Thoracic aorta (tissue), 2 donors: ENCODE results near the gene NPW. TPM values are rescaled to one million over a fixed set of nuclear protein-coding genes. Genes with fewer than 3 reads are reported as not detected.

Experiments used
- ATAC-seq: fragments of 150-250 bp; one replicate; pipeline ENCODE4 v1.8.0; 2017; ENCODE audit warnings: low read depth; ENCODE audit not compliant: insufficient number of reproducible peaks, low FRiP score
- DNase-seq: peaks from one replicate; pipeline ENCODE4 v3.0.0-alpha.2; 2020; ENCODE audit warnings: low spot score
- H3K27ac ChIP-seq, 2 donors: fragments of 200-600 bp; sonication (generic); 1 replicate in 1 of 2; 2 replicates in 1 of 2; pipeline ENCODE4 v1.5.1; 2016; ENCODE audit warnings: mild to moderate bottlenecking in 2 of 2, moderate library complexity in 2 of 2
- H3K27me3 ChIP-seq: fragments of 200-600 bp; sonication (generic); replicated peaks from 2 replicates; pipeline ENCODE4 v1.6.0; 2016; ENCODE audit warnings: mild to moderate bottlenecking; ENCODE audit not compliant: insufficient read depth
- H3K36me3 ChIP-seq: fragments of 200-600 bp; sonication (generic); one replicate; pipeline ENCODE4 v1.5.1; 2016
- H3K4me1 ChIP-seq, 2 donors: fragments of 200-600 bp; sonication (generic); 1 replicate in 1 of 2; 2 replicates in 1 of 2; pipeline versions ENCODE4 v1.5.1 to v1.6.0; 2016; ENCODE audit warnings: low read depth in 2 of 2, mild to moderate bottlenecking in 1 of 2; ENCODE audit not compliant: control insufficient read depth in 1 of 2
- H3K4me3 ChIP-seq: fragments of 200-600 bp; sonication (generic); 2 replicates; pipeline ENCODE4 v1.5.1; 2016; ENCODE audit warnings: mild to moderate bottlenecking
- H3K9me3 ChIP-seq: fragments of 200-600 bp; sonication (generic); 2 replicates; pipeline ENCODE4 v1.5.1; 2016
- CTCF ChIP-seq: fragments of 200-600 bp; sonication (generic); IDR thresholded peaks from one replicate; pipeline ENCODE4 v1.5.1; 2019; ENCODE audit warnings: antibody characterized with exemption
- total RNA-seq, 2 donors: library from RNA; depleted of rRNA; stranded (reverse); fragments of >200 nt; gene quantifications; one replicate each; pipeline versions ENCODE4 v1.1.0 to v1.2.3, GENCODE V29; 2016

NPW gene
- total RNA-seq, 2 donors from 2014 or later, result not detected

GRCh38 chr16:2038382-2039231 is 19.0 kb downstream of the NPW start:
- DNase-seq (no peak), ATAC-seq (no peak)
- Histone ChIP-seq H3K4me1 (peaks cover 26 to 46% of the 10 kb centered on the region in 2 donors), H3K36me3 (peaks cover 16% of the 10 kb centered on the region), H3K9me3 (no peaks in the 10 kb centered on the region), H3K4me3 (no peak overlapping the region), H3K27me3 (no peaks in the 10 kb centered on the region), H3K27ac (peak overlapping the region; percentile 47 to 94)
- no peak for TF ChIP-seq CTCF

DNA sequence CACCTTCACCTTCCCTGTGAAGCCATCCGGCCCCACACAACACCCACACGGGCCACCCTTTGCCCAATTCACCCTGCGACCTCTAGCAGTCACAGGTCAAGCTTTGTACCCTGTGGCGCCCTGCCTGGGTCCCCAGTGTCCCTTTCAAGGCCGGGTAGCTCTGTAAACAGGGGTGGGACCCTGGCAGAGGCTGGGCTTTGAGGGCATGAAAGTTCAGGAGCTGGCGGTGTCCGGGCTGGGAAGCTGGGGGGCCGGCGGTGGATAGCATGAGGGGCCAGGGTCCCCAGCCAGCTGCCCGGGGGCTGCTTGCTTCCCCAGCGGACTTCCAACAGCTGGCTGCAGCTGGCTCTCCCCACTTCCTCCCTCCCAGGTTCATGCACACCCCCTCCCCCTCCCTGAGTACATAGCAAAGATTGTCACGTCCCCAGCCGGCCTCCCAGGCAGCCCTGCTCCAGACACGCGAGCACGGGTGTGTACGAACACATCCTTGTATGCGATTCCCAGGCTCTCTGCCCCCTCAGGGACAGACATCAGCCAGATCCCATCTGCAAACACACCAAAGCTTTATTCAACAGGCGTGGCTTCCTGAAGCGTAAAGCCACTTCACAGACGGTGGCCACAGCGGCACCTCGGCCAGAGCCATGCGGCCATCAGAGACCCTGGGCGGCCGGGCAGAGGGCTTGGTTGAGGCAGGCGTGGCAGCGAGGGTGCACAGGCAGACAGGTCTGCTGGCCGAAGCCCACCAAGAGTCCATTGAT is 19.9 kb downstream of the NPW start:
- Histone ChIP-seq H3K4me1 (peaks cover 23 to 49% of the 10 kb centered on the region in 2 donors), H3K36me3 (peaks cover 16% of the 10 kb centered on the region), H3K4me3 (no peak overlapping the region), H3K9me3 (no peaks in the 10 kb centered on the region), H3K27me3 (no peaks in the 10 kb centered on the region), H3K27ac (peak overlapping the region; percentile 36 to 47)
- no peak for TF ChIP-seq CTCF
- DNase-seq (no peak), ATAC-seq (no peak)

DNA sequence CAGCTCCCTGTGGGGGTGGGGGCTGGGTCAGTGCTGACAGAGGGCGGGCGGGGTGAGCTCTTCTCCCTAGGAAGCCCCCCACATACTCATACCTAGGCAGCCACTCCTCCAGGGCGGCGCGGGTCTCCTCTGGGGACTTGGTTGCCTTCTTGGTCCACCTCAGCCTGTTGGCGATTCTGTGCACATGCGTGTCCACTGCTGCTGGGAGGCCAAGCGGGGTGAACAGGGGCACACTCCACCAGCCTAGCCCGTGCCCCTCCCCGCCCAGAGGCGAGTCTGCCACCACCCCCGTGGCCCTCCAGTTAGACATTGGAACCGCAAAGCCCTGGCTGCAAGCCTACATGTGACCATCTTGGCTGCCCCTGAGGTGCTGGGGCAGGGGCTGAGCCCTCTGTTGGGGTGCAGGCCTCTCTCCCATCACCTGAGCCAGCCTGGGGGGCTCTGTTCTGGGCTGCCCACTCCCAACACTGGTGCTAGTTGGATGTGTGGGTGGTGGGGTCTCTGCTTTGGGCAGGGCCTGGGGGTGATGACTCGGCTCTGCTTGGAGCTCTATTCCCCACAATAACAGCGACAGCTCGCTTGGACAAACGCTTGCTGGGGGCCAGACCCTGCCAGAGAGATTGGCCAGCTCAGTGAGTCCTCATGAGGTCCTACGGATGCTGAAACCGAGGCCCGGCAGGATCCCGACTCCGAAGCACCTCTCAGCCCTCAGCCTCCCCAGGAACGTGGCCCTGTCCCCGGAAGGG is 20.6 kb downstream of the NPW start:
- no peak for TF ChIP-seq CTCF
- H3K9me3 ChIP-seq, result no peaks in the 10 kb centered on the region
- DNase-seq (no peak), ATAC-seq (no peak)
- H3K27ac ChIP-seq, result no peak overlapping the region
- H3K36me3 ChIP-seq, result peaks cover 16% of the 10 kb centered on the region
- no peaks in the 10 kb centered on the region for H3K27me3 ChIP-seq
- H3K4me1 ChIP-seq, result peaks cover 17 to 44% of the 10 kb centered on the region in 2 donors
- no peak overlapping the region for H3K4me3 ChIP-seq

DNA sequence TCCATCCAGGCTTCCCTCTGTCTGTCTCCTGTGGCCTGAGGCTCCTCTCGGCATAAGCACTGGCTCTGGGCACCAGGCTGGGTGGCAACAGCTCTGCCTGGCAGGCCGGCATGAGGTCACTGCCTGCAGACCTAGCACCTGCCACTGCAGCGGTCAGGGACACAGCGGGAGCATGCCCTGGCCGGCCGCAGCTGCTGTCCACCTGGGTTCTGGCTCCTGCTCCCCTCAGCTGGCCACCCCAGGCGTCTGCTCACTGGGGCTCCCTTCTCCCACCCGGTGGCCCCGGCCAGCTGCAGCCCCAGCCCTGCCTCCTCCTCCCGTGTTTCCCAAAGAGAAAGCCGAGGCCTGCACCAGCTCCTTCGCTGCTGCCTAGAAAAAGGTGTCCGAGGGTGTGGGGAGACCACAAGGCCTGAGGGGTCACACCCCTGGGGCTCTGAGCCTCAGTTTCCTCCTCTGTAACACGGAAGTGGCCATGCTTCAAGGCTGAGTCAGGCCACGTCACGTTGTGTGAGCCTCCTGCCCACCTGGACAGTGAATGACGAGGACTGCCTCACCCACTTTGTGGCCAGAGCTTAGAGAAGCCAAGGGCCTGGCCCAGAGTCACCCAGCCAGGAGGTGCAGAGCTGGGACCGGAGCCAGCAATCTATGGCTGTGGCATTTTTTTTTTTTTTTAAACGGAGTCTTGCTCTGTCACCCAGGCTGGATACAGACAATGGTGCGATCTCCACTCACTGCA is 21.4 kb downstream of the NPW start:
- Histone ChIP-seq H3K27me3 (no peaks in the 10 kb centered on the region), H3K9me3 (no peaks in the 10 kb centered on the region), H3K4me3 (no peak overlapping the region), H3K36me3 (peaks cover 16% of the 10 kb centered on the region), H3K4me1 (peaks cover 14 to 40% of the 10 kb centered on the region in 2 donors), H3K27ac (no peak overlapping the region)
- no peak for DNase-seq
- no peak for TF ChIP-seq CTCF
- ATAC-seq, result no peak
